ENCODE results near the gene SLC25A39.
"Not testable (repeated sequence)": the region's sequence is repeated elsewhere in the genome, so short reads cannot be mapped to it uniquely, and the experiment has no call there.

The SLC25A39 gene

DNA sequence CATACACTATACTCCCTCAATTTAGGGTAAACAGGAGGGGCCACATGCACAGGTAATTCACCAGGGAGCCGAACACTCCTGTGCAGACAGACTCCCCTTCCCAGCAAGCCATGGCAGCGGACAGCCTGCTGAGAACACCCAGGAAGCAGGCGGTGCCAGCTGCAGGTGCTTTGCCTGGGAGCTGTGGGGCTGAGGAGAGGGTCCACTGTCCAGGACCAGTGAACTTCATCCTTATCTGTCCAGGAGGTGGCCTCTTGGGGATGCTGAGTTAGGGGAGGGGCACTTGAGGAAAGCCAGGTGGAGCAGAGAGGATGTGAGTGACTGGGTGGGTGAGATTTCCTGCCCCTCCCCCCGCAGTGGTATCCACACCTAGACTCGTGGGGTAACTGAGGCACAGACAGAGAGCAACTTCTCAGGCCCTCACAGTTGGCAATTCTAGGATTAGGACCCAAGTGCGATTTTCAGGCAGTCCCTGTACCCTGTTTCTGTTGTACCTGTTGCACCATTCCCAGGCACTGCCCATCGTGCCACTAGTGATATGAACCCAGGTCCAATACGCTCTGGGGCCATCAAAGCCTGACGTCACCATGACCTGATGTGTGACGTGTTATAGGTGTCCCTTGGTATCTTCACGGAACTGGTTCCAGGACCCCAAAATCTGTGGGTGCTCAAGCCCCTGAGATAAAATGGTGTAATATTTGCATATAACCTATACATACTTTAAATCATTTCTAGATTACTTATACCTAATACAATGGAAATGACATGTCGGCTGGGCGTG, 21.6 kb upstream of the SLC25A39 start:
- Histone ChIP-seq H3K27ac (ENCODE audit: low read depth, low read length) (no peak overlapping the region), H3K4me1 (ENCODE audit: control insufficient read depth, insufficient read depth, low read length, unreplicated experiment) (no peaks in the 10 kb centered on the region)

DNA sequence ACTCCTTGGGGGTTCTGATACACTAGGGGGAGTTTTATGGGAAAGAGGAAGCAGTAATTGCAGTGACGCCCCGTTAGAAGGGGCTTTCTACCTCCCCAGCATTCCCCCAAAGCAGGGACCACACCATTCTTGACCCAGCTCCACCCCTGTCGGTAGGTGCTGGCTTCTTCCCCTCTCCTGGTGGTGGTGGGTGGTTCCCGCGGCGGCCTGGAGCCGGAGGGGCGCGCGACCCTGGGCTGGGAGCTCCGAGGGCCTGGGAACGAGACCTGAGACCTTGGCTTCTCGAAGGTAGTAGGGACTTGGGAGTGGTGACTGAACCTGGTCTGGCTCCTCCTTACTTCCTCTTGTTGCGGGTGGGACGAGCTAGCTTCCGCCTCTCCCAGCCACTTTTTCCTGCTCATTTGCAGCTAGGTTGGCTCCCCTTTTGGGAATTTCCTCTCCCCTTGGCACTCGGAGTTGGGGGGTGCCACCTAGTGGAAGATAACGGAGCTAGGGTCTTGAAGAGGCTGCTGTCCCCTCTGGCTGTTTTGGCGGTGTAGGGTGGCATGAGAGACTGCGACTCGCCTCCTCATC, 20.9 kb upstream of the SLC25A39 start:
- Histone ChIP-seq H3K79me2 (ENCODE audit: control insufficient read depth, insufficient read depth, low read length, unreplicated experiment) (peaks cover 4% of the 10 kb centered on the region), H3K27ac (ENCODE audit: low read depth, low read length) (peak overlapping the region; percentile 31; the same call in 1 of the 2 replicates), H3K4me3 (ENCODE audit: low read depth, low read length) (peak overlapping the region; percentile 100), H3K4me1 (ENCODE audit: control insufficient read depth, insufficient read depth, low read length, unreplicated experiment) (no peaks in the 10 kb centered on the region), H3K27me3 (ENCODE audit: insufficient read depth, low read length) (no peaks in the 10 kb centered on the region), H3K36me3 (ENCODE audit: insufficient read depth, low read length) (no peaks in the 10 kb centered on the region), H2AFZ (ENCODE audit: low read length, unreplicated experiment) (peak overlapping the region; percentile 96)

More for the DNA sequence above, 21.6 kb upstream of the SLC25A39 start:
- H3K27me3 ChIP-seq (ENCODE audit: insufficient read depth, low read length), result no peaks in the 10 kb centered on the region
- peak overlapping the region; percentile 100 for H3K4me3 ChIP-seq (ENCODE audit: low read depth, low read length)
- H3K79me2 ChIP-seq (ENCODE audit: control insufficient read depth, insufficient read depth, low read length, unreplicated experiment), result peaks cover 4% of the 10 kb centered on the region
- no peak overlapping the region for H2AFZ ChIP-seq (ENCODE audit: low read length, unreplicated experiment)
- peaks cover 3% of the 10 kb centered on the region; the same call in 1 of the 2 replicates for H3K36me3 ChIP-seq (ENCODE audit: insufficient read depth, low read length)

DNA sequence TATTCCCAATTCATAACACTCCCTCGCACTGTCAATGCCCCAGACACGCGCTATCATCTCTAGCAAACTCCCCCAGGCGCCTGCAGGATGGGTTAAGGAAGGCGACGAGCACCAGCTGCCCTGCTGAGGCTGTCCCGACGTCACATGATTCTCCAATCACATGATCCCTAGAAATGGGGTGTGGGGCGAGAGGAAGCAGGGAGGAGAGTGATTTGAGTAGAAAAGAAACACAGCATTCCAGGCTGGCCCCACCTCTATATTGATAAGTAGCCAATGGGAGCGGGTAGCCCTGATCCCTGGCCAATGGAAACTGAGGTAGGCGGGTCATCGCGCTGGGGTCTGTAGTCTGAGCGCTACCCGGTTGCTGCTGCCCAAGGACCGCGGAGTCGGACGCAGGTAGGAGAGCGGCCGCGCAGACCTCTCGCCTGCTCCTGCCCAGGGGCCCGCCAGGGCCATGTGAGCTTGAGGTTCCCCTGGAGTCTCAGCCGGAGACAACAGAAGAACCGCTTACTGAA, 20.4 kb upstream of the SLC25A39 start, which contains the start of gene GRN:
Gene GRN (plus strand): TSS at position 364 of the 515 bp plus-strand sequence. CDS start 3,863 bp downstream, outside the sequence.
- Histone ChIP-seq H3K4me1 (ENCODE audit: control insufficient read depth, insufficient read depth, low read length, unreplicated experiment) (no peaks in the 10 kb centered on the region), H3K36me3 (ENCODE audit: insufficient read depth, low read length) (no peaks in the 10 kb centered on the region), H3K4me3 (ENCODE audit: low read depth, low read length) (peak within 1 kb of the TSS; percentile 100), H2AFZ (ENCODE audit: low read length, unreplicated experiment) (peak within 1 kb of the TSS; percentile 96), H3K79me2 (ENCODE audit: control insufficient read depth, insufficient read depth, low read length, unreplicated experiment) (peaks cover 4% of the 10 kb centered on the region), H3K27ac (ENCODE audit: low read depth, low read length) (peak within 1 kb of the TSS; percentile 31; the same call in 1 of the 2 replicates), H3K27me3 (ENCODE audit: insufficient read depth, low read length) (no peaks in the 10 kb centered on the region)

DNA sequence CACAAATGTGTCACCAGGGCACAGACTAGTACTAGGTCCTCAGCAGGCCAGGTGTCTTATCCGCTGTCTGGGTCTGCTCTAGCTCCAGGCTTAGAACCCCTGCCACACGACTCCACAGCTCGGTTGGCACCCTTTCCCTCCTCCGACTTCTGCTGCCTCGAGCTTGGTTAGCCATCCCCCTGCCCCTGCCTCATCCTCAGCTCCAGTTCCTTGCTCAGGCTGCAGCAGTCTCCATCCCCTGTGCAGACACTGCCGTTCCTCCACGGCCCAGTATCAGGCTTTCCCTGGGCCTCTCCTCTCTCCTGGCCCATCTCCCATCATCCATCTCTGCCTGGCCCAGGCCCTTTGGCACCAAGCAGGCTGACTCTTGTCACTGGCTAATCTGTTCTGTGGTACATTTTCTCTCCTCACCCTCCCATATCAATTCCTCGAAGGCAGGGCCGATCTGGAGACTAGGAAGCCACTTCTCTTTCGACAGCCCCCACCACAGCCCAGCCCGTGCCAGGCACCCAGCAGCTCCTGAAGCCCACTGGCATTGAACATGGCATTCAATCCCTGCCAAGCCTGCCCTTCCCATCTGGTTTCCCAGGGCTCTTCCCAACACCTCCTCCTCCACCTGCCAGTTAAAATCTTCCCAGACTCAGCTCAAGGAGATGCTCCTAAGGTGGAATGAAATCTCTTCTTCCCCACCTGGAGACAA, 19.0 kb upstream of the SLC25A39 start:
- Histone ChIP-seq H2AFZ (ENCODE audit: low read length, unreplicated experiment) (no peak overlapping the region), H3K36me3 (ENCODE audit: insufficient read depth, low read length) (no peaks in the 10 kb centered on the region), H3K27ac (ENCODE audit: low read depth, low read length) (no peak overlapping the region)

DNA sequence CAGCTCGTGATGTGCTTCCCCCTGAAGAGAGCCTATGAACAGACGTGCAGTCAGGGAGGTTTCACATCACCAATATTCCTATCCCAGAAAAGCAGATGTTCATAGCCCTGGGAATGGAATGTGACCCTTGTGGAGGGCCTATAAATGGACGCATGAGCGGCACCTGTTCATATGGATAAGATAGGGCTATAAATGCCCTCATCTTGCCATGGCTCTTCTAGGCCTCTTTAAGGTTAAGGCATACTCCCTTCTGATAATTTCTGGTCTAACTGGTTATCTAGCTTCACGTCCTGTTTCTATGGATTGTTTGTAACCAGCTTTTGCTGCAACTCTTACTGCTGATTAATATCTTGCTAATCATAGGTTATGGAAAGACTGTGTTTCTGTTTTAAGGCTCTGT, 15.9 kb upstream of the SLC25A39 start:
- H3K4me1 ChIP-seq (ENCODE audit: control insufficient read depth, insufficient read depth, low read length, unreplicated experiment); H3K4me3 ChIP-seq (ENCODE audit: low read depth, low read length); H2AFZ ChIP-seq (ENCODE audit: low read length, unreplicated experiment); H3K27me3 ChIP-seq (ENCODE audit: insufficient read depth, low read length); H3K36me3 ChIP-seq (ENCODE audit: insufficient read depth, low read length); H3K27ac ChIP-seq (ENCODE audit: low read depth, low read length); H3K79me2 ChIP-seq (ENCODE audit: control insufficient read depth, insufficient read depth, low read length, unreplicated experiment): not testable (repeated sequence)

More for the DNA sequence above, 19.0 kb upstream of the SLC25A39 start:
- no peak overlapping the region; the same call in 1 of the 2 replicates for H3K4me3 ChIP-seq (ENCODE audit: low read depth, low read length)
- H3K79me2 ChIP-seq (ENCODE audit: control insufficient read depth, insufficient read depth, low read length, unreplicated experiment), result peaks cover 4% of the 10 kb centered on the region
- no peaks in the 10 kb centered on the region for H3K27me3 ChIP-seq (ENCODE audit: insufficient read depth, low read length)
- H3K4me1 ChIP-seq (ENCODE audit: control insufficient read depth, insufficient read depth, low read length, unreplicated experiment), result peaks cover under 1% of the 10 kb centered on the region

DNA sequence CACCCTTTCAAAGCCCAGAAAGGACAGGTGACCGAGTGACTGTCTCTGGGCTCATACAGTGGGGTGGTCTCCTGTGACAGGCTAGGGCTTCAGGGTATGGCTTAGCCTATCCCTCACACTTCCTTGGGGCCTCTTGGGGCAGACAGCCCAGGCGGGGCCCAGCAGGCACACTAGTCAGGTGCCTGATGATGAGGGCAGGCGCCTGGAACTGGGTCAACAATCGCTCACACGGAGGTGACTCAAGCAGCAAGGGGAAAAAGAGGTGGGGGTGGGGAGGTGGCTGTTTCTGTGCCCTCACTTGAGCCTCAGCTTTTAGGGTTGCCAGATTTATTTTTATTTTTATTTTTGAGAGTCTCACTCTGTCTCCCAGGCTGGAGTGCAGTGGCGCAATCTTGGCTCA, 14.1 kb upstream of the SLC25A39 start:
- peaks cover 3% of the 10 kb centered on the region for H3K4me1 ChIP-seq (ENCODE audit: control insufficient read depth, insufficient read depth, low read length, unreplicated experiment)
- no peak overlapping the region for H2AFZ ChIP-seq (ENCODE audit: low read length, unreplicated experiment)
- no peaks in the 10 kb centered on the region for H3K27me3 ChIP-seq (ENCODE audit: insufficient read depth, low read length)
- H3K27ac ChIP-seq (ENCODE audit: low read depth, low read length), result no peak overlapping the region
- no peaks in the 10 kb centered on the region for H3K36me3 ChIP-seq (ENCODE audit: insufficient read depth, low read length)
- no peaks in the 10 kb centered on the region for H3K79me2 ChIP-seq (ENCODE audit: control insufficient read depth, insufficient read depth, low read length, unreplicated experiment)
- H3K4me3 ChIP-seq (ENCODE audit: low read depth, low read length), result no peak overlapping the region

DNA sequence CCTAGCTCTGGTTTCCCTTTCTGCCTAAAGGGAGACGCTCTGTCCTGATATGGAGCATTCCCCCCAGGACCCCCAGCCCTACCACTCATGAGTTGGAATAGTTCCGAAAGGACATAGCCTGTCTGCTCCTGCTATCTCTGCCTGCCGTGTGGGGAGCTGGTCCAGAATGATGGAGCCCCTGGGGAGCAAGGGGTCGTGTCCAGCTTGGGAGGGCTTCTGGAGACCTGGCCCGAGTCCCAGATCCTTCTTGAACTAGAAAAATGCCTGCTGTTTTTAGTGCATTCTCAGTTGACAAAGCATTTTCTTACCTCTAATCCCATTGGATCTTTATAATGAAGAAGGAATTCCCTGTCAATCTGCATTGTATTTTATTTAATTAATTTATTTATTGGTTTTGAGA, 11.3 kb upstream of the SLC25A39 start:
- H3K4me3 ChIP-seq (ENCODE audit: low read depth, low read length), result no peak overlapping the region
- H3K4me1 ChIP-seq (ENCODE audit: control insufficient read depth, insufficient read depth, low read length, unreplicated experiment), result peaks cover 3% of the 10 kb centered on the region
- no peak overlapping the region for H3K27ac ChIP-seq (ENCODE audit: low read depth, low read length)
- no peaks in the 10 kb centered on the region for H3K36me3 ChIP-seq (ENCODE audit: insufficient read depth, low read length)
- no peaks in the 10 kb centered on the region for H3K79me2 ChIP-seq (ENCODE audit: control insufficient read depth, insufficient read depth, low read length, unreplicated experiment)
- no peaks in the 10 kb centered on the region for H3K27me3 ChIP-seq (ENCODE audit: insufficient read depth, low read length)
- no peak overlapping the region for H2AFZ ChIP-seq (ENCODE audit: low read length, unreplicated experiment)

DNA sequence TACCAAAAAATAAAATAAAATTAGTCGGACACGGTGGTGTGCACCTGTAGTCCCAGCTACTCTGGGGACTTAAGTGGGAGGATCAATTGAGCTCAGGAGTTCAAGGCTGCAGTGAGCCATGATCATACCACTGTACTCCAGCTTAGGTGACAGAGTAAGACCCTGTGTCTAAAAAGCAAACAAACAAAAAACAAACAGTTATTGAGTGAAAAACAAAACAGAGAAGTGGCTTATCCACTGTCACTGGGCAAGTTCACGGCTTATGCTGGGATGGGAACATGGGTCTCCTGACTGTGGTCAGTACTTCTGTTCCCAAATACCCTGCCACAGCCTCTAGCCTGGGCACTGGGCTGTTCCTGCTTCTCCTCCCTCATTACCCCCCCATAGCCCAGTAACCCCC, 10.9 kb upstream of the SLC25A39 start:
- H3K27ac ChIP-seq (ENCODE audit: low read depth, low read length), result no peak overlapping the region
- no peaks in the 10 kb centered on the region for H3K79me2 ChIP-seq (ENCODE audit: control insufficient read depth, insufficient read depth, low read length, unreplicated experiment)
- no peaks in the 10 kb centered on the region for H3K27me3 ChIP-seq (ENCODE audit: insufficient read depth, low read length)
- no peak overlapping the region for H3K4me3 ChIP-seq (ENCODE audit: low read depth, low read length)
- no peaks in the 10 kb centered on the region for H3K36me3 ChIP-seq (ENCODE audit: insufficient read depth, low read length)
- no peak overlapping the region for H2AFZ ChIP-seq (ENCODE audit: low read length, unreplicated experiment)
- H3K4me1 ChIP-seq (ENCODE audit: control insufficient read depth, insufficient read depth, low read length, unreplicated experiment), result peaks cover 3% of the 10 kb centered on the region

DNA sequence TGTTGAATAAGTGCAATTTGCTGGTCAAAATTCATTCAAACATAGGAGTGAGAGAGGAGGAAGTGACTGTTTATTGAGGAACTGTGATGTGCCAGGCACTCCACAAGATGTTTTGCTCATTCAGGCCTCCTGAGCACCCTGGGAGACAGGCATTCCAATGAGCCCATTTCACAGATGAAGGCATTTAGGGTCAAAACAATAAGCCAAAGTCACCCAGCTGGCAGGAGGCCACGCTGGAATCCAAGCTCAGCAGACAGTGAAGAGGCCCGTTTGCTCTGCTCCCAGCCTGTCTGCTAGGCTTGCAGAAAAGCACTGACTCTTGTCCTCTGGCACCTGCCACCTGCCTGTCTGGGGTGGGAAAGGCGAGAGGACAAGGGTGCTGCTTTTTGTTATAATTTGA, 10.1 kb upstream of the SLC25A39 start:
- Histone ChIP-seq H3K27ac (ENCODE audit: low read depth, low read length) (no peak overlapping the region), H3K79me2 (ENCODE audit: control insufficient read depth, insufficient read depth, low read length, unreplicated experiment) (no peaks in the 10 kb centered on the region), H3K27me3 (ENCODE audit: insufficient read depth, low read length) (no peaks in the 10 kb centered on the region), H3K36me3 (ENCODE audit: insufficient read depth, low read length) (no peaks in the 10 kb centered on the region), H2AFZ (ENCODE audit: low read length, unreplicated experiment) (no peak overlapping the region), H3K4me1 (ENCODE audit: control insufficient read depth, insufficient read depth, low read length, unreplicated experiment) (peaks cover 3% of the 10 kb centered on the region), H3K4me3 (ENCODE audit: low read depth, low read length) (no peak overlapping the region)

DNA sequence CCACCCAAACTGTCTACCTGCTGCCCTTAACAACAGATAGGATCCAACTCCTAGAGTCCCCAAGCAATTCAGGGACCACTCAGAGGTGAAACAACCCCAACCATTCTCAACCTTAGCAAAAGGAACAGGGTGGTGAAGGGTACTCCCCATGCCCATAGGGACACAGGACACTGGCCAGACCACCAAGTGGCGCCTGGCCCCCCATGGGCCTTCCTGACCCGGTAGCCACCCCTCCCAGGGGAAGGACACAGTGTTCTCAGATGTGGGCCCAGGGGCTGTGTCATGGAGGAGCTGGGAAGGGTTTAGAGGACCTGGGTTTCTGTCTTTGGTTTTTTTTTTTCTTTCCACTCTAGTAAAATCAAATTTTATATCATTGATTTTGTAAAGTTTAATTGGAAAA, 9.7 kb upstream of the SLC25A39 start:
- no peaks in the 10 kb centered on the region for H3K27me3 ChIP-seq (ENCODE audit: insufficient read depth, low read length)
- no peaks in the 10 kb centered on the region for H3K36me3 ChIP-seq (ENCODE audit: insufficient read depth, low read length)
- peaks cover 3% of the 10 kb centered on the region for H3K4me1 ChIP-seq (ENCODE audit: control insufficient read depth, insufficient read depth, low read length, unreplicated experiment)
- H2AFZ ChIP-seq (ENCODE audit: low read length, unreplicated experiment), result no peak overlapping the region
- H3K27ac ChIP-seq (ENCODE audit: low read depth, low read length), result no peak overlapping the region
- no peaks in the 10 kb centered on the region for H3K79me2 ChIP-seq (ENCODE audit: control insufficient read depth, insufficient read depth, low read length, unreplicated experiment)
- H3K4me3 ChIP-seq (ENCODE audit: low read depth, low read length), result no peak overlapping the region
